ENCODE data around the gene CDH4.

GRCh38 chr20:61983965-61984364 lies 731.9 kb downstream of the CDH4 start:
- TF ChIP-seq EZH2phosphoT487 (IDR thresholded peaks at IDR 0.05; ENCODE audit: borderline replicate concordance, low read depth, low read length), result no peak
- TF ChIP-seq, protein P1, sequence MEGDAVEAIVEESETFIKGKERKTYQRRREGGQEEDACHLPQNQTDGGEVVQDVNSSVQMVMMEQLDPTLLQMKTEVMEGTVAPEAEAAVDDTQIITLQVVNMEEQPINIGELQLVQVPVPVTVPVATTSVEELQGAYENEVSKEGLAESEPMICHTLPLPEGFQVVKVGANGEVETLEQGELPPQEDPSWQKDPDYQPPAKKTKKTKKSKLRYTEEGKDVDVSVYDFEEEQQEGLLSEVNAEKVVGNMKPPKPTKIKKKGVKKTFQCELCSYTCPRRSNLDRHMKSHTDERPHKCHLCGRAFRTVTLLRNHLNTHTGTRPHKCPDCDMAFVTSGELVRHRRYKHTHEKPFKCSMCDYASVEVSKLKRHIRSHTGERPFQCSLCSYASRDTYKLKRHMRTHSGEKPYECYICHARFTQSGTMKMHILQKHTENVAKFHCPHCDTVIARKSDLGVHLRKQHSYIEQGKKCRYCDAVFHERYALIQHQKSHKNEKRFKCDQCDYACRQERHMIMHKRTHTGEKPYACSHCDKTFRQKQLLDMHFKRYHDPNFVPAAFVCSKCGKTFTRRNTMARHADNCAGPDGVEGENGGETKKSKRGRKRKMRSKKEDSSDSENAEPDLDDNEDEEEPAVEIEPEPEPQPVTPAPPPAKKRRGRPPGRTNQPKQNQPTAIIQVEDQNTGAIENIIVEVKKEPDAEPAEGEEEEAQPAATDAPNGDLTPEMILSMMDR (conservative IDR thresholded peaks at IDR 0.05; ENCODE audit: low read length), result no peak

Data from OCI-LY7 (cell line).